RPMI7951 (cell line): ENCODE results near the gene GUCA2A. TPM values are rescaled to one million over a fixed set of nuclear protein-coding genes. Genes with fewer than 3 reads are reported as not detected.
"Not testable (repeated sequence)": the region's sequence is repeated elsewhere in the genome, so short reads cannot be mapped to it uniquely, and the experiment has no call there.

Experiments used
- DNase-seq: peaks from one replicate; pipeline ENCODE4 v3.0.0-alpha.2; 2012; ENCODE audit warnings: low read depth
- total RNA-seq: library from RNA; depleted of rRNA; stranded (reverse); fragments of >200 nt; shearing (Covaris generic); gene quantifications from 2 replicates; pipeline ENCODE4 v1.2.3, GENCODE V29; 2014; rRNA removed

GUCA2A gene
- total RNA-seq: not detected in 2 replicates

DNA sequence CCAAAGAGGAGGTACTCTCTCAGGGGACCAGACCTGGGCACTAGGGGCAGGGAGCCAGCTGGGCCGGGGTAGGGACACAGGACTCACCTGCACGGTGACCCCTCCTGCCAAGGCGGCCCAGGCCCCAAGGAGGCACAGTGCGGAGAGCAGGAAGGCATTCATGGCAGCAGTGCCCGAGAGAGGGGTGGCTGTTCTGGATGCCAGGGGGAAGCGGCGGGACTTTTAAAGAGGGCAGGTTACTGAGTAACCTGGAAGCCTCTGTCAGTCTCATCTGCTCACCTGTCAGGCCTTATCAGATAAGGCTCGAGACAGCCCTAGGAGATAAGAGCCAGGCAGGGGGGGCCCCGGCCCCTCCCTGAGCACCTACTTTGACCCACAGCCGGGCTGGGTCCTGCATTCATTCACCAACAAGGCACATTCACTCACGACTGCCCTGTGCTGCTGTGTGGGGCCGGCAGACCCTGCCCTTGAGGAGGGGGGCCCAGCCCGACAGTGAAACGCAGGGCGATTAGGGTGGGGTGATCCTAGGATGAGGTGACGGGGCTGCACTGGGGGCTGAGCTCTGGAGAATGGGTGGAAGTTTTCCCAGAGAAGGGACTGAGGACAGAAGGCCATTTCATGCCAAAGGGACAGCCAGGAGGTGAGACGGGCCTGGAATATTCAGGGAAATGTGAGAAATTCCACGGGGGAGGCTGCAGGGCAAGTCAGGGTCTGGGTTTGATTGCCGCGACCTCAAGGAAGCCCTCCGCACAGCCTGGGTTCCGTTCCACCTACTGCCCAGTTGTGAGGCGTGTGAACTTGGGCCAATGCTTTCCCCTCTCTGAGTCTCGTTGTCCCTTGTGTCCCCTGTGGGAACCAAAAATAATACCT is at the start of gene GUCA2A:
Gene GUCA2A, minus strand, starts transcription at position 195 of the 870 bp plus-strand sequence. Its CDS starts 33 bp downstream, at position 162.
- no peak for DNase-seq

DNA sequence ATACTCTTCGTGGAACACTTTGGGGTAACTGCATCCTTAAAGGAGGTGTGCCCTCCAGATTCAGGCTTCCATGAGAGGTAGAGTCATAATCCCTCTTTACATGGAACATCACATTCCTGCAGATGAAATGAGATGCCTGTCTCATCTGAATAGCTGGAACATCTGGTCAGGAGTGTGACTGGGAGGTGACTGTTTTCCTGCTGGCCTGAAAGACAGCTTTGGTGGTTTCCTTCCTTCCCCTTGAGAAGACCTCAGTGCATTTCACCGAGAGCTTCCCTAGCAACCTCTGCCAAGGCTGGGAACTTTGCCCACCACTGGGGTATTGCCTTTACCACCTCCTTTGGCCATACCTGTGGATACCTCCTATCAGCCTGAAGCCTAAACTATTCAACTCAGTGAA is 46.7 kb upstream of the GUCA2A start:
- peak; percentile 61 for DNase-seq

DNA sequence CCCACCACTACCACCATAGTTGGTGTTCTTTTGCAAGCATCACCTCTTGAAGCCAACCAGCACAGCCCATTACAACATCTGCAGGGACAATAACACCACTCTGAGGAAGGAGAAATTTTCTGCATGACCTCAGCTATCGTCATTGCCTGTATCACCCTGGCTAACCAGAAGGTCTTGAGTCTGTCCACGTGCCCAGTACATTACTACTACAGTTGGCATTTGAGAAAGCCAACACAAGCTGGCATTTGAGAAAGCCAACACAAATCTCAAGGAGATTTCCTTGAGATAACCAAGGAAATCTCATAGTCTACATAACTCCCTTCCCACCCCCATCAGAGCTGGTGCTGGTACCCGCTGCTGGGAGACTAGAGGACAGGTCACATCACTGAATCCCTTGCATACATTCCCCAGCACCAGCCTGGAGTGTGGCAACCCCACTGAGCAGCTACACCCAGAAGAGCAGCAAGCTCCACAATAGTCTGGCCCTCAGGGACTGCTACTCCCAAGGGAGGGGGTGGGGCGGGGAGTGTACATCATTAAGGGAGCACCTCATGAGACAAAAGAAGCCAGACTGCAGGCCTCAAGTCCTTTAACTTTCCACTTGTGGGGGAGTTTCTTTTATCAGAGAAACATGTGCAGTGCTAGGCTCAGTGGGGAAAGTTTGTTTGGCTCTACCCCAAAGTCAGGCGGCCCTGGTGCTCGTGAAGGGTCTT is 46.0 kb upstream of the GUCA2A start:
- peak; percentile 46 for DNase-seq

DNA sequence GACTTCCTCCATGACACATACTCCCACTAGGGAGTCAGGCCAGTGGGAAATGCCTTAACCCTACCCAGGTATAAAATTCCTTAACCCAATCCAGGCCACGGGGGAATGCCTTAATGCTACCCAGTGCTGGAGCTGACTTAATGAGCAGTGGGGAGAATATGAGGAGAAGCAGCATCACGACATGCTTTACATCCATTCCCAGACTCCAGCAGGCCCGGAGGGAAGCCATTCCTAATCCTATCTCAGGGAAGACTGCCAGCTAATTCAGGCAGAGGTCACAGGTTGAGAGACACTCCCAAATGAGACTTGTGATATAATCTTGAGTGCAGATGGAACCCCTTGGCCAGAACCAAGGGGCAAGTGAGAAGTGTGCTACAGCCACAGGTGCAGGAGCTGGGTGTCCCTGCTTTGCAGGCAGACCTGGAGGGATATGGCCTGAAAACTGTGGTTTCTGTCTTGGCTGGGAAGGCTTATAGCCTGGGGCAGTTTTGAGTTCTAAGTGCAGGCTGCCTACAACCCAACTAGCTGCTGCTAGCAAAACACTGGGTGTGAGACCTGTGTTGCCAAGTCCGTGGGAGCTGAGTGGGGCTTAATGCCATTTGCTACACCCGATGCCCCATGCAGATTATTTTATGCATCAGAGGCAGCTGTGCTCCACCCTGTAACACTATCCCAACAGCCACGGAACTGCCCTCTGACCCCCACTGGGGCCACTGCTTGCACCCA is 45.1 kb upstream of the GUCA2A start:
- peak; percentile 73 for DNase-seq

GRCh38 chr1:42206930-42207329 is 42.4 kb upstream of the GUCA2A start:
- DNase-seq: not testable (repeated sequence)

GRCh38 chr1:42206164-42206563 is 41.6 kb upstream of the GUCA2A start:
- peak; percentile 21 for DNase-seq

DNA sequence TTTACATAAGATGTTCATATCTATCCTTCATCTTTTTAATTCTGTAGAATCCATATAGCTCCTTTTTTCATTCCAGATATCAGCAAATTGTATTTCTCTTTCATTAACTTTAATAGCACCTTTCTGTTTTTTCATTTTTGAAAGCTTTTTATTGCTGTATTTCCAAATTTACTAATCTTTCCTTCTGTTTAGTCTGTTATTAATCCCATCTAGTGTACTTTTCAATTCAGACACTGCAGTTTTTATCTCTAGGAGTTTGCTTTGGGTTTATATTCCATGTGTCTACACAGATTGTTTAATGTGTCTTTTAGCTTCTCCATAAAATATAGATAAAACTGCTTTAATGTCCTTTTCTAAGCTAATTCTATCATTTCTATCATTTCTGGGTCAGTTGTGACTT is 37.4 kb upstream of the GUCA2A start:
- DNase-seq: no peak

DNA sequence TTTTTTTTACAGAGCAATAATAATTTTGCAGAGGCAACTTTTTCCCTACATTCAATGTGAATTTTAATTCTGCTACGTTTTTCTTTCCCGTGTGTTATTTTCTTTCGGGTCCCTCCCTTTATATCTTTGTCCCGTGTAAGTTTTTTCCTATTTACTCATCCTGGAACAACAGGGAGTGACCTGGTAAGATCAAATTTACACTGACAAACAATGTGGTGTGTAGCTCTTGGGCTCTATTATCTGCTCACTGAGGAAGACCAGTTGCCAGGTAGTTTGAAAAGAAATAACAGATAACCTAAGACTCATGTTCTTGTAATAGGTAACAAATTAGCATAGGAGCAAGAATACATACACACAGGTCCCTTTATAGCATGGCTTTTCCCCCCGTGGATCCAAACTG is 33.7 kb upstream of the GUCA2A start:
- no peak for DNase-seq

DNA sequence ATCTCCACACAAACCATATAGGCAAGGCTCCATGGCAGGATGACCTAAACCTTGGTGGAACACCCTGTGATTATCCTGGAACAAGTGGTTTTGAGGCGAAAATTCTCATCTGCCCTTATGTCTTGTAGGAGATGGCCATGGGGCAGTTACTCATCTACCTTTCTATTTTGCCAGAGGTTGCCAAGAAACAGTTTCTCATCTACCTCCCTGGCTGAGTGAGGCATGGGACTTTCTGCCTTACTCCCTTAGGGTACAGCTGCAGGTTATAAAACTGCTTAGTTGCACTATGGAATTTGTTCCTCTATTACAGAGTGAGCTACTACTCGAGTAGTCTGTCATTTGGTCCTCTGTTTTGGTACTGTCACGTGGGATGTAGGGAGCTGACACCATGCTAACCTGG is 31.3 kb upstream of the GUCA2A start:
- peak; percentile 44 for DNase-seq

DNA sequence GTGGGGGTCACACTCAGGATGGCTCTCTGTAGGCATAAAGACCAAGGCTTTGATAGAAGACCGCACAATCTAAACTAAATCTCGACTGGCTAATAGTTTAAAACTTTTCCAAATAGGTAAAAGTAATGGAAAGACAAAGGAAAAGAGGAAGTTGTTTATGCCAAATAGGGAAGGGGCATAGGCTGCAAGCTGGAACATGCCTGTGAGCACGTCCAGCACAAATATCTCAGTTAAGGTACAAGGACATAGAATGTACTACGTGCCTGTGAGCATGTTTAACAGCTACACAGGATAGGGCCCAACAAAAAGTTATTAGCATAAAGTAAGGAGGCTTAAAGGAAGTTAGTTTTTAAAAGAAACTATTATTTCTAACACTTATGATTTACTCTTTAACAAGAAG is 27.6 kb upstream of the GUCA2A start:
- no peak for DNase-seq

DNA sequence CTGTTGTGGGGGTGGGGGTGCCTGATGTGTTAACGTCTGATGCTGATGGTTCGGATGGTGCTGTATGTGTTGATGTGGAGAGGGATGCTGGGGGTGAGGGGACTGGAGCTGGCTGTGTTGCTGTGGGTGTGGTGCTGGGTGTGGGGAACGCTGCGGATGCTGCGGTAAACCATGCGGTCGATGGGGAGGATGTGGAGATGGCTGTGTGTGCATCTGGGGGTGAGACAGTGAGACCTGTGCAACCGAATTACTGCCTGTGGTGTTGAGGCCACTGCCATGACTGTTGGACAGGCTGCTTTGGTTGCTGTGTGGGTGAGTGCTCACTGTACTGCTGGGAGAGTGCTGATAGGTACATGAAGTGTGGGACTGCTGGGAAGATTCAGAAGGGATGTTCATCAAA is 26.8 kb upstream of the GUCA2A start:
- DNase-seq: no peak

DNA sequence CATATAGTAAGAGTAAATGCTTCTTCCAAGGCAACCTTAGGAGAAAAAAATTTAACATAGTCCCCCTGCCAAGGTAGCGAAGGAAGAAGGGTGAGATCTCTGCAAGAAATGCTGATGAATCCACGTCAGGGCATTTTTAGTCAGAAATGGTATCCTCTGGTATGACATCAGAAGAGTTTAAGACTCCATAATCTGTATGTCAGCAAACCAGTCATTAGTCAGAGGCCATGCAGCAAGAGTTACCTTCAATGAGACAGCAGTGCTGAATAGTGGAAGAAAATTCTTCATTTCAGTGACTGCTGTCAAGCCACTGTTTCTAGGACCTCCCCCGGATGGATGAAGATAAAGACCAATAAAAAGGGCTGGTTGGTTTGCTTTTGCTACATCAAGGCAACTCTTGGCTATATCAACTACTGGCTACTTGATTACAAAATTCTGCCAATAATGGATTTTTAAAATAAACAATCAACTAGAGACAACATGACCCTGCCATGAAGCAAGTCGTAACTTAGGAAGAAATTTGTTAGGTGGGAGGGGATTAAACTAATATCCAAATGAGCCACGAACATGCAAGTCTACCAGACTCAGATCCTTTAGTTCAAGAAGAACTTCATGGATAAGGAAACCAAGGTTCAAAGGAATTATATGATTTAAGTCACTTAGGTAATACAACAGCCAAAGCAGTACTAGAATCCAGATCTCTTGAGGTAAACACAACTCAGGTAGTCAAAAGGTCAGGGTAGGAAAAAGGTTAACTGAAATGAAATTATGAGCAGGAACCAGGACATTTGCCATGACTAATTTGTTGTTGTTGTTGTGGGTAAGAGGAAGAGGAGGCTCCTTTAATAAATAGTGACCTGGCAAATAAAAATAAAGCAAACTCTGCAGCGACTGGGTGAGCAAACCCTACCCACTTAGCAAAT is 25.6 kb upstream of the GUCA2A start:
- DNase-seq: no peak

- DNase-seq: no peak
Measured at GRCh38 chr1:42186152-42186551, 21.6 kb upstream of the GUCA2A start.

DNA sequence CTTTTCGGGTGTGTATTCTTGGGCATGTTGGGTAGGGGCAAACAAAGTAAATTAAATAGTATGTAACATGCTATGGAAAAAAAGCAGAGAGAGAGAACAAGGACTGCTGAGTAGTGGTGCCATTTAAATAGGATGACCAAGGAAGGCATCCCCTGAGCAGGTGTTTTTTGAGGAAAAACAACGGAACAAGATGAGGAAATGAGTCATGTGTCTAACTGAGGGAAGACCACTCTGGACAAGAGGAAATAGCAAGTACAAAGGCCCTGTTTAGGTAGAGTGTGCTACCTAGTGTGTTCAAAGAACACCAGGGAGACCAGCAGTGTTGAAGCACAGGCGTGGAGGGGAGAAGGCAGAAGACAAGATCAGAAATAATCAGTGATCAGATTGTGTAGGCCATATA is 20.1 kb upstream of the GUCA2A start:
- DNase-seq: no peak

- no peak for DNase-seq
Measured at GRCh38 chr1:42183957-42184268, 19.4 kb upstream of the GUCA2A start.

DNA sequence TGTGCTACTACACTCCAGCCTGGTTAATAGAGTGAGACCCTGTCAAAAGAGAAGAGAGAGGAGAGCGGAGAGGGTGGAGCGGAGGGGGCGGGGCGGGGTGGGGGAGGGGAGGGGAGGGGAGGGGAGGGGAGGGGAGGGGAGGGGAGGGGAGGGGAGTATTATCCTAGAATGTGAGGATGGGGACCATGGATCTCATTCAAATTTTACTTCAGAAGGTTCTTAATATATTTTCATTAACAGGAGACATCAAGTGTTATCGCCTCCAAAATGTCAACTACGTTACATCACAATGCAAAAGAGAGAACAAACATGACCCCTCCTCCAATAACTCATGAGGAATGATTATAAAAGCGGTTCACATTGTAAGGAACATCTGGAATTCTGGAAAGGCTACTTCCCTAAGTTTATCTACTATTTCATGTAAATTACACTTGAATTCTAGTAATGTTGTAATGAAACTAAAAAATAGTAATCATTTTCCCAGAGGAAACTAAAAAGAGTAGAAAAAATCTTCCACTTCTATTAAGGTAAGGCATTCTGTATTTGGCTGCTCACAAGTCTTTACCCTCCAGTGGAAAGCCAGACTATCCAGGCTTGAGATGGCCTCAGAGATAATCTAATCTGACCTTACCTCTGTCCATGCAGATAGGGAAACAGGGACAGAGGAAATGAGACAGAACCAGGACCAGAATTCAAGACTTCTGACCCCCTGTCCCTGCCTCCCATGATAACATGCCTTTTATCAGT is 18.8 kb upstream of the GUCA2A start:
- DNase-seq: no peak

DNA sequence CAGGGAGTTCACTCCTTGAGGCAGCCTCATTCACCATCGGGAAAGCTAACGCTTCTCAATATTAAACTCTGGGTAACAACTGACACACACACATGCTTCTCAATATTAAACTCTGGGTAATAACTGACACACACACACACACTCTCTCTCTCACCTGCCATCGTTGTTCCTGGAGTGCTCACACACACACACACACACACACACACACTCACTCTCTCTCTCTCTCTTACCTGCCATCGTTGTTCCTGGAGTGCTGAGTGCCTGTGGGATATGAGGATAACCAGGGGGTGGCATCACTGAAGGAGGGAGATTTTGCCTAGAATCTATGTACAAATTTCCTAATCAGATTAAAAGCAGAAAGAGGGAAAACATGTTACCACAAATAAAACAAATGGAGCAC is 17.1 kb upstream of the GUCA2A start:
- no peak for DNase-seq

DNA sequence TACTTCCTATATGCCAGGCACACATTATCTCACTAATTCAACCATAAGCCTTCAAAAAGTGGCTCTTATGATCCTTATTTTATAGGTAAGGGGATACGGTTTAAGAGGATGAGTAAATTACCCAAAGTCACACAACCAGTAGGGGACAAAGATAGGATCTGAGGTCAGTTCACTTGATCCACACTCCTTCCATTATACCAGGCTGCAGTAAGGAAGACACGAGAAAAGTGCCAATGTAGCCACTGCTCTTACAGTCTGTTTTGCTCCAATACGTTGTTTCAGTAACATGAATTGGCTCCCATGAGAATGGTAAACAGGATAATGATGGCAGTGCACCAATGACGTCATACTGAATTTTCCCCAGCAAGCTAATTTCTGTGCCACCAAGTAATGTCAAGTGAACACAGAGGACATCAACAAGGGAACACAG is 15.4 kb upstream of the GUCA2A start:
- DNase-seq: no peak

DNA sequence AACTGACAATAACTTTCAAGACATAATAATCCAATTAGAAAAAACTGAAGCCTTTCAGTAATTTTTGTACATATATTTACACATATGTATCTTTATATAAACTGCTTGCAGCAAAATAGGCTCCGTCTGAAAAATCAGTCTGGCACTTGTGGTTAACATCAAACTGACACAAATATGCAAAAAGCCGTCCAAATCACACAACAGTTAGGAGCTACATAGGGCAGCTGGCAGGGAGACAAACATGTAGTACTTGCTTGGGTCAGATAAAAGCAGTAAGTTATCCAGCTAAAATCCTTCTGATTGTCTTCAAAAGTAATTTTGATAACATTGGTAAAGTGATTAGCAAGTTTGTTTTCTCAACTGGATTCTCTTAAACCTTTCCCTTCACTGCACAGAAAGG is 14.7 kb upstream of the GUCA2A start:
- no peak for DNase-seq

DNA sequence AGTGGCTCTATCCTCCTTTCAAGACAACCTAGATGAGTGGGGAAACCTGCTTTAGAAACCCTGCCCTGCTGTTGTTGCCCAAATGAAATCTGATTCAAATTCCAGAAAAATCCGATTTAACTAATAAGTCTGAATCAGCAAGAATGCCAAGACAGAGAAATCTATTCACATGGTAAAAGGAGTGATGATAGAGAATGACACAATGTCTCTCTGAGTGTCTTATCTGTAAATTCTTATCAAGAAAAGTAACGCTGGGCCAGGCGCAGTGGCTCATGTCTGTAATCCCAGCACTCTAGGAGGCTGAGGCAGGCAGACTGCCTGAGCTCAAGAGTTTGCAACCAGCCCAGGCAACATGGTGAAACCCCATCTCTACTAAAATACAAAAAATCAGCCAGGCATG is 13.7 kb upstream of the GUCA2A start:
- no peak for DNase-seq

DNA sequence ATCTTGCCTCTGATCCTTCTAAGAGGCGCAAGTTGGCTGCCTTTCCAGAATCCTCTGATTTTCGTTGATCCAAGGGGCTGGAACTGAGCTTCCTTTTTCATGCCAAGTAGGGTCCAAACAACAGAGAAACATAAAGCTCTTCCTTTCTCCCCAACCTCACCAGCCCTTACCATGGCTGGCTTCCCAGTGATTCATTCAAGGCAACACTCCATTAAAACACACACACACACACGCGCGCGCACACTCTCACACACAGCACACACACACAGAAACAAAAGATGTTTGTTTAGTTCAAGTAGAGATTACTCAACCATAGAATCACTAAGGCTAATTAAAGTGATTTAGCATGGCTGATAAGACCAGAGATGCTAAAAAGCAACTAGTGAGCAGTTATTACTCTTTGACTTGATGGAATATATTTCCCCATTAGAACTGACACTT is 13.0 kb upstream of the GUCA2A start:
- peak; percentile 79 for DNase-seq
